Lung (tissue), 12 donors: ENCODE data around the gene DLEC1. TPM values are rescaled to one million over a fixed set of nuclear protein-coding genes. Genes with fewer than 3 reads are reported as not detected.

ENCODE experiments used
- ATAC-seq: fragments of 200-7000 bp; cut with Tn5 transposase; one replicate; pipeline ENCODE4 v1.9.1; 2020; ENCODE audit warnings: moderate number of reproducible peaks; ENCODE audit not compliant: insufficient read depth, low FRiP score
- DNase-seq, 3 donors: peaks; one replicate each; pipeline ENCODE4 v3.0.0-alpha.2; 2013 to 2017
- H3K27ac ChIP-seq, 2 donors: one replicate each; pipeline ENCODE4 v1.5.1; 2013; ENCODE audit warnings: mild to moderate bottlenecking in 2 of 2, moderate library complexity in 2 of 2, control low read depth in 1 of 2, inconsistent platforms in 1 of 2, low read depth in 1 of 2, low read length in 1 of 2
- H3K27me3 ChIP-seq, 3 donors: one replicate each; pipeline ENCODE4 v1.5.1; 2013; ENCODE audit warnings: low read length in 2 of 3; ENCODE audit not compliant: control insufficient read depth in 3 of 3, insufficient read depth in 3 of 3
- H3K36me3 ChIP-seq, 4 donors: one replicate each; pipeline ENCODE4 v1.5.1; 2013; ENCODE audit warnings: low read length in 4 of 4, mild to moderate bottlenecking in 1 of 4, moderate library complexity in 1 of 4; ENCODE audit not compliant: control insufficient read depth in 4 of 4, insufficient read depth in 4 of 4
- H3K4me1 ChIP-seq, 5 donors: one replicate each; pipeline ENCODE4 v1.5.1; 2013; ENCODE audit warnings: low read length in 5 of 5, mild to moderate bottlenecking in 2 of 5, moderate library complexity in 1 of 5; ENCODE audit not compliant: control insufficient read depth in 5 of 5, insufficient read depth in 5 of 5
- H3K4me3 ChIP-seq: one replicate; pipeline ENCODE4 v1.5.1; 2013; ENCODE audit warnings: mild to moderate bottlenecking, control low read depth, moderate library complexity
- H3K9ac ChIP-seq, 2 donors: one replicate each; pipeline ENCODE4 v1.5.1; 2013; ENCODE audit warnings: low read length in 2 of 2, control low read depth in 1 of 2; ENCODE audit not compliant: insufficient read depth in 1 of 2
- H3K9me3 ChIP-seq, 4 donors: one replicate each; pipeline ENCODE4 v1.5.1; 2013; ENCODE audit warnings: low read length in 3 of 4, mild to moderate bottlenecking in 1 of 4, moderate library complexity in 1 of 4; ENCODE audit not compliant: control insufficient read depth in 4 of 4, insufficient read depth in 3 of 4
- WGBS, 2 donors: extraction: QIAGEN DNeasy Blood & Tissue Kit; methylation state at CpG; one replicate each; pipeline ENCODE4 v1.1.7; 2013; 5-methylcytosine and 5-hydroxymethylcytosine counted together
- polyA plus RNA-seq, 2 donors: library from polyadenylated mRNA; stranded (reverse); fragments of 200-250 nt; gene quantifications; one replicate each; pipeline ENCODE4 v1.2.1, GENCODE V29; 2013
- total RNA-seq, 2 donors: library from RNA; depleted of rRNA in 1 of 2; stranded (reverse); fragments of >200 nt in 1 of 2; gene quantifications; one replicate each; pipeline ENCODE4 v1.2.1, GENCODE V29; 2014 to 2021
- TF ChIP-seq, protein P1 (sequence below): IDR thresholded peaks from 2 replicates; pipeline ENCODE4 v1.5.1; 2012; ENCODE audit warnings: mild to moderate bottlenecking; ENCODE audit errors: control extremely low read depth, extremely low read depth
- donor health status: control.
- donor health status: control.
- donor health status: Bipolar disorder and iron deficiency.
- donor health status: healthy.
- donor health status: DM: yes; HTN: yes; CAD: no.

DLEC1 gene
- total and polyA plus RNA-seq, 4 donors: 4.2 to 28.8 (median 8.0) TPM

GRCh38 chr3:38119248-38119544 lies 80.2 kb downstream of the DLEC1 start:
- 95 to 98% methylated on average over 1 of the region's 1 CpG for WGBS, 2 donors
- Histone ChIP-seq H3K9me3 (no peaks in the 10 kb centered on the region), H3K9ac (no peak overlapping the region), H3K4me1 (no peaks in the 10 kb centered on the region), H3K27ac (no peak overlapping the region), H3K4me3 (no peak overlapping the region), H3K36me3 (peaks cover 10 to 36% (median 13%) of the 10 kb centered on the region in 4 donors), H3K27me3 (no peaks in the 10 kb centered on the region)
- DNase-seq (no peak), ATAC-seq (no peak)
- TF ChIP-seq, protein P1, sequence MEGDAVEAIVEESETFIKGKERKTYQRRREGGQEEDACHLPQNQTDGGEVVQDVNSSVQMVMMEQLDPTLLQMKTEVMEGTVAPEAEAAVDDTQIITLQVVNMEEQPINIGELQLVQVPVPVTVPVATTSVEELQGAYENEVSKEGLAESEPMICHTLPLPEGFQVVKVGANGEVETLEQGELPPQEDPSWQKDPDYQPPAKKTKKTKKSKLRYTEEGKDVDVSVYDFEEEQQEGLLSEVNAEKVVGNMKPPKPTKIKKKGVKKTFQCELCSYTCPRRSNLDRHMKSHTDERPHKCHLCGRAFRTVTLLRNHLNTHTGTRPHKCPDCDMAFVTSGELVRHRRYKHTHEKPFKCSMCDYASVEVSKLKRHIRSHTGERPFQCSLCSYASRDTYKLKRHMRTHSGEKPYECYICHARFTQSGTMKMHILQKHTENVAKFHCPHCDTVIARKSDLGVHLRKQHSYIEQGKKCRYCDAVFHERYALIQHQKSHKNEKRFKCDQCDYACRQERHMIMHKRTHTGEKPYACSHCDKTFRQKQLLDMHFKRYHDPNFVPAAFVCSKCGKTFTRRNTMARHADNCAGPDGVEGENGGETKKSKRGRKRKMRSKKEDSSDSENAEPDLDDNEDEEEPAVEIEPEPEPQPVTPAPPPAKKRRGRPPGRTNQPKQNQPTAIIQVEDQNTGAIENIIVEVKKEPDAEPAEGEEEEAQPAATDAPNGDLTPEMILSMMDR: no peak

GRCh38 chr3:38119821-38120692 lies 81.0 kb downstream of the DLEC1 start:
- H3K9ac ChIP-seq: no peak overlapping the region
- no peaks in the 10 kb centered on the region for H3K9me3 ChIP-seq
- TF ChIP-seq, protein P1: no peak
- DNase-seq: peak in 1 of 3 donors; percentile 18
- ATAC-seq: no peak
- no peak overlapping the region for H3K27ac ChIP-seq
- 89 to 92% methylated on average over 7 of the region's 7 CpGs for WGBS, 2 donors
- peaks cover 13 to 39% (median 16%) of the 10 kb centered on the region in 4 donors for H3K36me3 ChIP-seq
- no peaks in the 10 kb centered on the region for H3K4me1 ChIP-seq
- H3K4me3 ChIP-seq: no peak overlapping the region
- H3K27me3 ChIP-seq: no peaks in the 10 kb centered on the region

GRCh38 chr3:38120693-38121450 lies 81.9 kb downstream of the DLEC1 start:
- Histone ChIP-seq H3K27me3 (no peaks in the 10 kb centered on the region), H3K36me3 (peaks cover 13 to 46% (median 18%) of the 10 kb centered on the region in 4 donors), H3K4me3 (no peak overlapping the region), H3K27ac (no peak overlapping the region), H3K9ac (no peak overlapping the region), H3K4me1 (no peaks in the 10 kb centered on the region), H3K9me3 (no peaks in the 10 kb centered on the region)
- DNase-seq (peak in 1 of 3 donors; percentile 6), ATAC-seq (no peak)
- WGBS, 2 donors: 92 to 94% methylated on average over 11 of the region's 11 CpGs
- TF ChIP-seq, protein P1: no peak
